ENCODE results near the gene KLHL35.

KLHL35 gene

DNA sequence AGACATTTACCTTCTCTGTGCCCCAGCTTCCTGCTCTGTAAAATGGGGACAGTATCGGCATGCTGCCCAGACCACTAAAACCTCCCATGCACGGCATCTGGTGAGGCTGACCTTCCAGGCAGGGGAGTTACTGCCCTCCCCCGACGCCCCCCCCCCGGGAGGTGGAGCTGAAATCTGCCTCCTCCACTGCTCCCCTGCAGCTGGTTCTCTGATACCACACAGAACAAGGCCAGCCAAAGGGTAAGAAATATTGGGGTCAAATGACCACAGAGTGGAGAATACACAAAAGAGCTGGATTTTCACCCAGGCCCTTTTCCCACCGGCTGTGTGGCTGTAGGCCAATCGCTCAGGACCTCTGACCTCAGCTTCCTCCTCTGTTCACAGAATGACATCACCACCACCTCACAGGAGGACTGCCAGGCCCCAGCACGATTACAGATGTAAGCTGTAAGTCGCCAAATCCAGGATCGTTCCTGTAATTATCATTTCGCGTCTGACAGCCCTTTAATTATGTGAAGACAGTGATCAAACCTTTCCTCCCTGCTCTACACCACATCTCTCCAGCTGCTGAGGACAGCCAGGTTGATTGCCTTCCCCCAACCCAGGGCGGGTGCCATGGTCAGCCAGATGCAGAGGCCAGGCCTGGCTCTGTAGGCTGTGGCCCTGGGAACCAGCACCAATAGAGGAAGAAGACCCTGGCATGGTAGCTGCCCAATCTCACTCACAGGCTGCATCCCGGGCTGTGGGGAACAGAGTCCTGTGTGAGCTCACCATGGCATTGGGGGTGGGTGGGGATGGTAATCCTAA lies 35.7 kb upstream of the KLHL35 start:
- no peak for DNase-seq

- DNase-seq: no peak
These were observed 34.9 kb upstream of the KLHL35 start for GRCh38 chr11:75467881-75468280.

DNA sequence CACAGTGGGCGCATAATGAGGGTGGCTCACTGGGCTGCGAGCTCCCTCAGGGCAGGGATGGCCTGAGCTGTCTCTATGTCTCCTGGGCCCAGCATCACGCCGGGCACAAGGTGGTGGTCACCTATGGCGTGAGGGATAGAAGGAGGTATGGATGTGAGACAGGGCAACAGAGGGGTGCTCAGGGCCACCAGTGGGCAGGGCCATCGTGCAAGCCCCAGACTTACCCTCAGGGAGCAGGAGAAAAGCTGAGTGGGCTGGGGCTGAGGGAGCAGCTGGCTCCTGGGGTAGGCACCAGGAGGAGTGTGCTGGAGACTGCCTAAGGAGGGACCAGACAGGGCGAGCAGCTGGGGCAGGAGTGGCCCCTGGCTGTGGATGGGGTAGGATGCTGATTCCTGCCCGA lies 34.3 kb upstream of the KLHL35 start:
- no peak for DNase-seq

- no peak for DNase-seq
These were observed 32.9 kb upstream of the KLHL35 start for GRCh38 chr11:75465701-75466531.

- no peak for DNase-seq
These were observed 30.2 kb upstream of the KLHL35 start for GRCh38 chr11:75463106-75463774.

- DNase-seq: no peak
These were observed 29.2 kb upstream of the KLHL35 start for GRCh38 chr11:75462117-75462653.

DNA sequence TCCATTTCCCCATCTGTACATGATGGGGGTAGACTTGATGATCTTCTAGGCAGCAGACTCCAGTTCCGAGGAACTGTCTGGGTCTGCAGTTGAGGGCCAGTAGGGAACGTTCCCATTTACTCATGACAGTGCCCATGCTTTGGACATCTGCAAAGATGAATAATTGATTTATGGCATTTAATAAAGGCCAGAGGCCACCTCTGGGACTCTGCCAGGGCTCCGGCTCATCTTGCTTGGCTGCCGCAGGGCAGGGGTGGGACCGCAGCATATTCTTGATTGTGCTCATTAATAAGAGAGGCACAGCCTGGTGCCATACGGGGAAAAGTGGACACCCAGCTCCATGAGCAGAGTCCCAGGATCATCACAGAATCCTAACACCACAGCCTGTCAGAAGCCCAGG lies 28.1 kb upstream of the KLHL35 start:
- no peak for DNase-seq

DNA sequence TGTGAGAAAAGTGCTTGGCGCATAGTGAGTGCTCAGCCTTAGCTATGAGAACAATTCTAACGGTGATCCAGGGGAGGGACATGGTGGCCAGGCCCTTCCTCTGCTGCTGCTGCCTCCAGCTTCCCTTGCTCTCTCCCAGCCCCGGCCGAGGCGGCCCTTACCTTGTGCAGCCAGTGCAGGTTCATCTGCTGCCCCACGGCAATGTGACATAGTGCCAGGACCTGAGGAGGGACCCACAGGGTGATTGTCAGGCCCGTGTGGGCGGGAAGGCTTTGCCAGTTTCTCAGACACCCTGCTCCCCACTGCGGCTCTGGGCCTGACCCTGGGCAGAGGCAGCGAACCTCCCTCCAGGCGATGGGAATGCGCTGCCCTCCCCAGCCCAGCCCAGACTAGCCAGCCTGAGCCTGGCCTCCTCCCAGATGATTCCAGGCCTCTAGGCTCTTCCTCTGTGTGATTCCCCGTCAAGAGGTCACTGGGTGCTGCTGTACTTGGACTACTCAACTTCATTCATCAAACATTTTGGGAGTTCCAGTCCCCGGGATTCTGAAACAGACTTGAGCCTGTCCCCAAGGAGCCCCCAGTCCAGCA lies 23.7 kb upstream of the KLHL35 start:
- no peak for DNase-seq

DNA sequence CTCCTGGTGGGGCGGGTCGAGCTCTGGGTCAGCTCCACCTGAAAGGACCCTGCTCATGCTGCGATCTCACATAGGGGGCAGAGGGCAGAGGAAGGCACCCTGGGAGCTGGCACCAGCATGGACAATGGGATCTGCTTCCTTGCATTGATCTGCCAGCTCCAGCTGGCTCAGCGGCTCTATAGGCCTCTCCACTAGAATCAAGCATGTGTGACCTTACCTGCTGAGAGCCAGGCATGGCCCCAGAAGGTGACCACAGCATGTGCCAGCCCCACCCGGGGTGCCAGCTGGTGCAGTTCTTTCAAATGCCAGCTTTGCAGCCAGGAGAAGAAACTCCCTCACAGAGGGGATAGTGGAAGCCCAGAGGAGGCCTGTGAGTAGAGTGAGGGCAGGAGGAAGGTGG lies 22.0 kb upstream of the KLHL35 start:
- DNase-seq: no peak

DNA sequence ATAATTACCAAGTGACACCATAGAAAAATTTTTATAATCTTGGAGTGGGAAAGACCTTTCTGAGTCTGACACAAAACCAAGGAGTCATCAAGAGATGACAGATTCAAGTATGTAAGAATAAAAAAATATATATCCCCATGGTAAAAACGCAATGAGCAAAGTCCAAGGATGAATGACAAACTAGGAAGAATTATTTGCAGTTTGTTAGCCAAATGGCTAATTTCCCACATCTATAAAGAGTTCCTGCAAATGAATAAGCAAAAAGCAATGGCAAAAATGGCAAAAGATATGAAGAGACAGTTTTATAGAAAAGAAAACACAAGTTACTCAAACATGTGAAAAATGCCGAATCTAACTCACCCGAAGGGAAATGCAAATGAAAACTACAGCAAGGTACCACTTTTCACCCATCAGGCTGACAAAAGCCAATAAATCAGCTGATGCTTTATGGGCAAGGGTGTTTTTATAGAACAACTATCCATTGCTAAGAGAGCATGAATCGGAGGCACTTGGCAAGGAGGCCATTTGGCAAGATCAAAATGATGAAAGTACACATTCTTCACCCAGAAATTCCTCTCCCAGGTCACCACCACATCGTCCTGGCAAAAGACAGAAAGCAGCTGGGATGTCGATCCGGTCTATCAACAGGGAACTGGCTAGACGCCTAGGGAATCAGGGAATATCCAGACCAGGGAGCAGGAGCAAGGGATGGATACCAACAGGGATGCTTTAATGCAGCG lies 21.1 kb upstream of the KLHL35 start:
- DNase-seq: no peak

DNA sequence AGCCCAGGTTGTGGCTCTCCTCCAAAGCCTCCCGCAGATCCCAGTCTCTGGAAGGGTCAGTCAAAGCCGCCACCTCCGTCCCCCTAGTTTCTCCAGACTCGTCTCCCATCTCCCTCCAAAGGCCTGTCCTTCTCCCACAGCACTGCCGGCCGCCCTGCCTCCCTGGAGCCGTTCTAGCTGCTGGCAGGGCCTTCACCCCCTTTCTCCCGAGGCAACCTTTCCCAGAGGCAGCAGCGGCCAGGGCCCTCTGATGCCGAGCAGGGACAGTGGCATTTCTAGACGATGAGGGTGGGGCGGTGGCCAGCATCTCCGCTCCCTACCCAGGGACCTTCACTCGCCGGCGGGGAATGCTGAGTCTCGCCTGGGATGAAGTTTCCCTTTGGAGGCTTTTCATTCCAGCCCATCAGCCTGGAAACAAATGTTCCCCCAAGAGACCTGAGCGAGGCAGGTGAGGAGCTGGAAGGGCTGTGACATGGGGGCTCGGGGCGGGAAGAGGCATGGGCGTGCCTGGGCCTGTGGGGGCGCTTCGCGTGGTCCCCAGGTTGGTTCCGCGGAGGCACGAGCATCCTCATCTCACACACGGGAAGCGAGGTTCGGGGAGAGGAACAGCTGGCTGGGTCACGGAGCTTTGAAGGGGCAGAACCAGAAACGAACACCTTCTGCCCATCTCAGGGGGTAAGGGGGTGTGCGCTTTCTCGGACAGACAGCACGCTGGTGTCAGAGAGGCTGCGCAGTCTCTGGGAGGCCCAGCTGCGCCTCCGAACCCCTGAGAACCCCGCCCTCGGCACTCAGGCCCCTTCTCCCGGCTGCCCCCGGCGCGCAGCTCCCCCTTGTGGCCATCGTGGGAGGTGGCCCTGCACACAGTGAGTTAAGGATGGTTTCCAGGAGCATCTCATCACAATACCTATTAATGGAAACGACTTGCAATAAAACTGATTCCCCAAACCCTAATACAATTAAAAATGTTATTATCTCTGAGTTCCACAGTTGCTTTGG lies 18.1 kb upstream of the KLHL35 start:
- no peak for DNase-seq

- no peak for DNase-seq
These were observed 17.2 kb upstream of the KLHL35 start for GRCh38 chr11:75450236-75450635.

DNA sequence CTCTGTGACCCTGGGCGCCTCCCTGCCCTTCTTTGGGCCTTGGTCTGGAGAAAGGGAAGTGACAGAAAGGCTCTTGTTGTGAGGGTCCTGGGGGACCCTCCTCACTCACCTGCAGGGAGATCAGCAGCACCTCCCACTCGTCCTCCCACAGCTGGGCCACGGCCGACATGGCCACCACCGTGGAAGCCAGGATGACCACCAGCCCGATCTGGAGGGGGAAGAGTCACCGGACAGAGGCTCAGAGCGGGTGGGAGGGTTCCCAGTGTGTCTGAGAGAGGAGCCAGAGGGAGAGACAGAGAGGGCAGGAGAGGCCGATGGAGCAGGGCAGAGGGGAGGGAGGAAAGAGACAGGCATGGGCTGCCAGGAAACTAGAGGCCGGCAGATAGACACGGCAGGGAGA lies 16.8 kb upstream of the KLHL35 start:
- no peak for DNase-seq

GRCh38 chr11:75449271-75449670 lies 16.3 kb upstream of the KLHL35 start:
- DNase-seq: no peak

GRCh38 chr11:75447415-75447814 lies 14.4 kb upstream of the KLHL35 start:
- DNase-seq: no peak

DNA sequence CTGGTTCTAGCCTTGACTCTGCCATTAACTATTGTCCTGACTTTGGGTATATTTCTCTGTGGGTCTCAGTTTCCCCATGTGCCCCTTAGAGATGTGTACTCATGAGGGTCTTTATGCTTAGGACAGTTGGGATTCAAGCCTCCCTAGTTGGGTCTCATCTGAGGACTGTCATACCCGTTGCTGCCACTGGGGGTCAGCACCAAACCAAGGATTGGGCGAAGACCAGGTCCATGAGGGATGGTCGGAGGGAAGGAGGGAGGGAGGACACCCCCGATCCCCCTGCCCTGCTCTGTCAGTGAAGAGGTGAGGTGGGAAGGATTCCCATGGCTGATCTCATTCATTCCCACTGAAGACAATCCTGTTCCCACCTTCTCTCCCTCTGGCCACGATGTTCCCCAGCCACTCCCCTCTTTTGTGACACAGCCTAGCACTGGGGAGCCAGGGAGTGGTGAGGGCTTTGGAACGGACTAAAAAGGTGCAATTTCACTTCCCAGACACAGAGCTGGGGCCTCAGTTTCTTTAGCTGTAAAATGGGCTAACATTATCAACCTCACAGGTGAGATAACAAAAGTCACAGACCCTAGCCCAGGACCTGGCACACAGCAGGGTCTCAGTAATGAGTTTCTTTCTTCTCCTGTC lies 12.4 kb upstream of the KLHL35 start:
- DNase-seq: no peak

DNA sequence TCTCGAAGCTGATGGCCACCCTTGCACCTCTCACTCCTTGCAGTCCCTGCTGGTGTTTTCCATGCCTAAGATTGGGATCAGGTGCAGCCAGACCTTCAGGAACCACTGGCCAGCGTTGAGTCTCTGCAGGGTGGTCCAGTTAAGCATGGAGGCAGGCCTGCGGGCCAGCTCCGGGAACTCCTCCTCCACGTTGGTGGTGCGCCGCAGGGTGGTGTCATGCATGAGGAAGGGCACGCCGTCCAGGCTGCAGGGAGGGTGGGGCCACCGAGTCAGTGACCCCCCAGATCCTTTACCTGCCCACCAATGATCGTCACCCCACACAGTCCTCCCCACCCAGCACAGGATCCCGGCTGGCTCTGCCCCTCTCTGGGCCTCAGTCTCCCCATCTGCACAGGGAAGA lies 10.0 kb upstream of the KLHL35 start:
- no peak for DNase-seq

DNA sequence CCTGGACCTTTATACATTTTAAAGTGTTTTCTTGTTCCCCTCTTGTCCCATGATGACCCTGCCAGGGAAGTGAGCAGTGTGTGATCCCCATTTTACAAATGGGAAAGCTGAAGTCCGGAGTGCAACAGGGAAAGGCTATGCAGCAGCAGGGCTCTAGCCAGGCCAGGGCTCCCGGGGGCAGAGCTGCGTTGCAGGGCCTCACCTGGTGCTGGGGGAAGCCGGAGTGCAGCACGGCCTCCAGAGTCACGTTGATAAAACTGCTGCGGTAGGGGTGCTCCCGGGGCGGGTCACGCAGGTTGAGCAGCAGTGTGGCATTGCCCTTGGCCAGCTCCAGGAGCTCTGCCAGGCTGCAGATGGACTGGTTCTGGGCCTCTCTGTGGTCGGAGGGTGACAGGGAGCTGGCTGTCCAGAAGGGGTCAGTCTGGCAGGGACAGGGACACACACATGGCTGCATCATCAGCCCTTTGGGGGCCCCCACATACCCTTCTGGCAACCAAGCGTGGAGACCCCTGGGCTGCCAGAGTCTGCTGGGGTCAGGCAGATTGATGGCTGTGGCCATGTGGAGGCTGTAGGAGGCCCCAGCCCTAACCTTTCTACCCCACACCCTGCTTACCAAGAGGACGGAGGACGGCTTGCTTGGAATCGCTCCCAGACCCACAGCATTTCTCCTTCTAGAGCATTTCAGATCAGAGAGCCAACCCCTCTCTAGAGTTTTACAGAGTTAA lies 9.3 kb upstream of the KLHL35 start:
- no peak for DNase-seq

- DNase-seq: no peak
These were observed 8.8 kb upstream of the KLHL35 start for GRCh38 chr11:75441804-75442132.
